ENCODE data around the gene CYBA. TPM values are rescaled to one million over a fixed set of nuclear protein-coding genes. Genes with fewer than 3 reads are reported as not detected.
"Not testable (repeated sequence)": the region's sequence is repeated elsewhere in the genome, so short reads cannot be mapped to it uniquely, and the experiment has no call there.

CYBA gene
- total RNA-seq, 1 donor from 2014 or later = 48.6 TPM

- intact Hi-C loops (cut with micrococcal nuclease) = no loop called here
- ATAC-seq = no peak
- no peak for DNase-seq
These were observed 30.7 kb downstream of the CYBA start for GRCh38 chr16:88619859-88620815.

- DNase-seq (no peak), ATAC-seq (peak; percentile 64)
- intact Hi-C loops (cut with micrococcal nuclease) = no loop called here
These were observed 31.7 kb downstream of the CYBA start for GRCh38 chr16:88618956-88619667.

- intact Hi-C loops (cut with micrococcal nuclease) = no loop called here
- no peak for DNase-seq
- ATAC-seq = peak; percentile 28
These were observed 32.5 kb downstream of the CYBA start for GRCh38 chr16:88618182-88618955.

GRCh38 chr16:88617268-88618031, 33.4 kb downstream of the CYBA start:
- ATAC-seq = no peak

GRCh38 chr16:88616736-88617135, 34.1 kb downstream of the CYBA start:
- intact Hi-C loops (cut with micrococcal nuclease) = no loop called here
- no peak for DNase-seq
- ATAC-seq = no peak

More at GRCh38 chr16:88617268-88618031, 33.4 kb downstream of the CYBA start:
- intact Hi-C loops (cut with micrococcal nuclease) = no loop called here
- no peak for DNase-seq

GRCh38 chr16:88616320-88616719, 34.5 kb downstream of the CYBA start:
- DNase-seq (no peak), ATAC-seq (peak; percentile 16)
- intact Hi-C loops (cut with micrococcal nuclease) = no loop called here

GRCh38 chr16:88614818-88615580, 35.9 kb downstream of the CYBA start:
- DNase-seq = no peak
- no peak for ATAC-seq
- intact Hi-C loops (cut with micrococcal nuclease) = no loop called here

- no peak for DNase-seq
- no peak for ATAC-seq
- intact Hi-C loops (cut with micrococcal nuclease) = no loop called here
These were observed 36.7 kb downstream of the CYBA start for GRCh38 chr16:88613911-88614817.

GRCh38 chr16:88613293-88613692, 37.6 kb downstream of the CYBA start:
- intact Hi-C loops (cut with micrococcal nuclease) = no loop called here
- ATAC-seq = no peak
- DNase-seq = no peak

GRCh38 chr16:88610909-88611812, 39.7 kb downstream of the CYBA start:
- DNase-seq (no peak), ATAC-seq (no peak)
- intact Hi-C loops (cut with micrococcal nuclease) = no loop called here

- no peak for DNase-seq
- no peak for ATAC-seq
- intact Hi-C loops (cut with micrococcal nuclease) = no loop called here
These were observed 40.8 kb downstream of the CYBA start for GRCh38 chr16:88610080-88610479.

GRCh38 chr16:88609426-88609825, 41.4 kb downstream of the CYBA start:
- DNase-seq; ATAC-seq; intact Hi-C loops (cut with micrococcal nuclease): not testable (repeated sequence)

GRCh38 chr16:88608076-88608475, 42.8 kb downstream of the CYBA start:
- intact Hi-C loops (cut with micrococcal nuclease) = no loop called here
- no peak for DNase-seq
- no peak for ATAC-seq

GRCh38 chr16:88606148-88606757, 44.6 kb downstream of the CYBA start:
- DNase-seq (no peak), ATAC-seq (no peak)
- intact Hi-C loops (cut with micrococcal nuclease) = no loop called here

GRCh38 chr16:88605186-88606147, 45.4 kb downstream of the CYBA start:
- DNase-seq (no peak), ATAC-seq (peak; percentile 71)
- intact Hi-C loops (cut with micrococcal nuclease) = no loop called here
